Endothelial cell of hepatic sinusoid (primary cell): Measurements from ENCODE around the gene SLC49A3.
"Not testable (repeated sequence)": the region's sequence is repeated elsewhere in the genome, so short reads cannot be mapped to it uniquely, and the experiment has no call there.

ENCODE experiments used
- in situ Hi-C: cut with HindIII; loops from 2 replicates; pipeline ENCODE4 v1.10.0; 2017; ENCODE audit warnings: low sequenced_read_pairs

Gene SLC49A3

GRCh38 chr4:722169-722725, 33.3 kb upstream of the SLC49A3 start:
- in situ Hi-C loops: no loop called here

- in situ Hi-C loops: no loop called here
These were observed 32.6 kb upstream of the SLC49A3 start for GRCh38 chr4:721261-722168.

GRCh38 chr4:720111-720860, 31.3 kb upstream of the SLC49A3 start:
- in situ Hi-C loops: no loop called here

DNA sequence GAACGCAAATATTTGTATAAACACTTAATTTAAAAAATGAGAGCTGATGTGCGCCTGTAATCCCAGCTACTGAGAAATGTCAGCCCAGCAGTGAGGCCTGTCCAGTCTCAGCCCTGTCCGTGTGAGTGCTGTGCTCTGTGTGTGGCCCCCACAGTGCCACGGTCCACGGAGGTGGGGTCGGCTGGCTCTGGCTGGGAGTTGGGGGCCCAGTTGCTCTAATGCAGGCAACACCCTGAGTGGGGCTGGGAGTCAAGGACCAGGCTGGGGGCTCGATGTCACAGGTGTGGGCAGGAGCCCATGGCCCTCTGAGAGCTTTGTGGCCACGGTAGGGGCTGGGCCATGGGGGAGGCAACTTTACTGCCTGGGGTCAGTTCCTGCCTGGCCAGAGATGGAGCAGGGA, 29.5 kb upstream of the SLC49A3 start:
- in situ Hi-C loops: no loop called here

DNA sequence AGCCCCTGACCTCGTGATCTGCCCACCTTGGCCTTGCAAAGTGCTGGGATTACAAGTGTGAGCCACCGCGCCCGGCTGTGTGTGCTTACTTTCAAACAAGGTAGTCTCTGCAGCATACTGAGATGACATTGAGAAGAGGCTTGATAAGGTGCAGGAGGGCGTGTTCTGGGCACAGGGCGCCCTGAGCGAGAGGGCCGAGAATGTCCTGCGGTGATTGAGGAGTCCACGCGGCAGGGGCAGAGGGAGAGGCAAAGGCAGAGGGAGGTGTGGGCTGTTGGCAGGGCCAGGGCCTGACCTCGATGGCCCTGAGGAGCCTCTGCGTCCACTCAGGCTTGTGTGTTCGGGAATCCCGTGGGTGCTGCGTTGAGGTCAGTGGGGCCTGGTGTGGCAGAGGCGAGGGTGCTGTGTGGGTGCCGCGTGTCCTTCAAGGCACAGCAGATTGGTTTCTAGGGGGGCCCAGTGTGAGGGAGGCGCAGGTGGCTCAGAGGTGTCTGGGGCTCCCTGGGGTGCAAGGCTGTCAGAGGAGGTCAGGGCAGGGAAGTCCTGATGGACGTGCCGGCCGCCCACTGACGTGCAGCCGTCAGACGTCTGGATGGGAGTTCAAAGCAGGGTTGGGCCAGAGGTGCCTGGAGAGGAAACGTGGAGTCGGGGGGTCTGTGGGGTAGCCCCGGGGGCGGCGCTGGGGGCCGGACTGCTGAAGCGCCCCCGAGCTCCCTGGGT, 28.8 kb upstream of the SLC49A3 start:
- in situ Hi-C loops: no loop called here

- in situ Hi-C loops: no loop called here
These were observed 25.1 kb upstream of the SLC49A3 start for GRCh38 chr4:714087-714486.

DNA sequence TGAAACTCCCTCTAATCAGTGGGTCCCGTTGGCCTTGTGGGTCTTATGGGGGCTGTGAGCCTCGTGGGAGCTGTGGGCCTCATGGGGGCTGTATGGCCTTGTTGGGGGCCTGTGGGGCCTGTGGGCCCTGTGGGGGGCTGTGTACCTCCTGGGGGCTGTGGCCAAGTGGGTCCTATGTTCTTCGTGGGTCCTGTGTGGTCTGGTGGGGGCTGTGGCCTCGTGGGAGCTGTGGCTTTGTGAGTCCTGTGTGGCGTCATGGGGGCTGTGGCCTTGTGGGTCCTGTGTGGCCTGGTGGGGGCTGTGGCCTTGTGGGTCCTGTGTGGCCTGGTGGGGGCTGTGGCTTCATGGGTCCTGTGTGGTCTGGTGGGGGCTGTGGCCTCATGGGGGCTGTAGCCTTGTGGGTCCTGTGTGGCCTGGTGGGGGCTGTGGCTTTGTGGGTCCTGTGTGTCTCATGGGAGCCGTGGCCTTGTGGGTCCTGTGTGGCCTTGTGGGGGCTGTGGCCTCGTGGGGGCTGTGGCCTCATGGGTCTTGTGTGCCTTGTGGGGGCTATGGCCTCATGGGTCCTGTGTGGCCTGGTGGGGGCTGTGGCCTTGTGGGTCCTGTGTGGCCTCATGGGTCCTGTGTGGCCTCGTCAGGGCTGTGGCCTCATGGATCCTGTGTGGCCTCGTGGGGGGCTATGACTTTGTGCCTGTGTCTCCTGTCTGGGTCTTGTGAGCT, 24.1 kb upstream of the SLC49A3 start:
- in situ Hi-C loops: no loop called here

DNA sequence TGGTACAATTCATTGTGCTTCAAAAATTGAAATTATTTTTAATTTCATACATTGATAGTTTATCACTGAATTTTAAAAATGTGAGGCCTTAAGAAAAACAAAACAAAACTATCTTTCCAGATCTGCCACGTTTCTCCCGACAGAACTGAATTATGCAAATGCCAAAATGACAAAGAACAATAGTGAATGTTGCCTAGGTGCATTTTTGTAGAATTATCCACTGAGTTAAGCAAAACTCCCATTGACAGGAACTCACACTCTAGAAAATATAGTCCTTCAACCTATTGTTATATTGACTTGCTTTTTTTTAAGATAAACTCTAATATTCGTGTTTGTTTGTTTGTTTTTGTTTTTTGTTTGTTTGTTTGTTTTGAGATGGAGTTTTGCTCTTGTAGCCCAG, 23.1 kb upstream of the SLC49A3 start:
- in situ Hi-C loops: no loop called here

DNA sequence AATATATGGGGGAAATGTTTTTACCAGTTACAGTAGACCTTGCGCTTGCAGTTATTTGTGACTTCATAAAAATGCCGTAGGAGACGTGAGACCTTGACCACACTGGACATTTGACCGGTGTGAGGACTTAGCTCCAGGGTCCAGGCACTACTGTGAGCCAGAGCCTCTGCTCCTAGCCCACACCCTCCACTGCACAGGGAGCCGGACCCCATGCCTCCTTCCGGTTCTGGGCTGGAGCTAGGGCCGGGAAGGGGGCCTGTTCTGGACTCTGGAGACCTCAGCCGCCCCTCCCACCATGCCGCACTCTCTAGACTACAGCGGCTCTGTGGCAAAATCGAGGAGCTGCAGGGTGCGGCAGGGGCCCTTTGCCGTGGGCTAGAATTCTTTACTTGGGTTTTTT, 22.0 kb upstream of the SLC49A3 start:
- in situ Hi-C loops: no loop called here

DNA sequence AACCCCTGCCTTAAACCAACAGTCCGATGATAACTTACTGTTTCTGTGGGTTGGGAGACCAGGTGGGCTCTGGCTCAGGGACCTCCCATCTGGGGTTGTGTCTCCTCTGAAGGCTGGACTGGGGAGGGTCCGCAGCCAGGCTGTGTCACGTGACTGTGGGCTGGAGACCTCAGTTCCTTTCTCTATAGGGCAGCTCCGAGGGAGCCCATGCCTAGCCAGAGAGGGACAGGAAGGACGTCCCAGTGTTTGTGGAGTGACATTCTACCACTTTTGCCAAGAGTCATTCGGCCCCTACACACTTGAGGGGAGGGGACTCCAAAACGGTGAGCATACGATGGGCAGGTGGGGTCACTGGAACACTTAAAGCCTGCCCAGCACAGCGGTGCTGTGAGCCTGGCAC, 21.2 kb upstream of the SLC49A3 start:
- in situ Hi-C loops: no loop called here

DNA sequence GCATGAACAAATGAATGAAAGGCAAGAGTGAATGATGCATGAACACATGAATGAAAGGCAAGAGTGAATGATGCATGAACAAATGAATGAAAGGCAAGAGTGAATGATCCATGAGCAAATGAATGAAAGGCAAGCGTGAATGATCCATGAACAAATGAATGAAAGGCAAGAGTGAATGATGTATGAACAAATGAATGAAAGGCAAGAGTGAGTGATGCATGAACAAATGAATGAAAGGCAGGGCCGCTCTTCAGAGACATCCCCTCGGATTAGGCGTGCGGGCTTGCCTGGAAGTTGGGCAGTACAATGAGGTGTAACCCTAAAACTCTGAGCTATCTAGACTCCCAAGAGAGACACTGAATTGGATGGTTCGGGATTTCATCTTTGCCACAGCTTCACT, 20.4 kb upstream of the SLC49A3 start:
- in situ Hi-C loops: no loop called here

- in situ Hi-C loops: no loop called here
These were observed 19.6 kb upstream of the SLC49A3 start for GRCh38 chr4:708631-708933.

- in situ Hi-C loops: no loop called here
These were observed 19.1 kb upstream of the SLC49A3 start for GRCh38 chr4:707929-708630.

- in situ Hi-C loops: no loop called here
These were observed 18.1 kb upstream of the SLC49A3 start for GRCh38 chr4:706834-707598.

DNA sequence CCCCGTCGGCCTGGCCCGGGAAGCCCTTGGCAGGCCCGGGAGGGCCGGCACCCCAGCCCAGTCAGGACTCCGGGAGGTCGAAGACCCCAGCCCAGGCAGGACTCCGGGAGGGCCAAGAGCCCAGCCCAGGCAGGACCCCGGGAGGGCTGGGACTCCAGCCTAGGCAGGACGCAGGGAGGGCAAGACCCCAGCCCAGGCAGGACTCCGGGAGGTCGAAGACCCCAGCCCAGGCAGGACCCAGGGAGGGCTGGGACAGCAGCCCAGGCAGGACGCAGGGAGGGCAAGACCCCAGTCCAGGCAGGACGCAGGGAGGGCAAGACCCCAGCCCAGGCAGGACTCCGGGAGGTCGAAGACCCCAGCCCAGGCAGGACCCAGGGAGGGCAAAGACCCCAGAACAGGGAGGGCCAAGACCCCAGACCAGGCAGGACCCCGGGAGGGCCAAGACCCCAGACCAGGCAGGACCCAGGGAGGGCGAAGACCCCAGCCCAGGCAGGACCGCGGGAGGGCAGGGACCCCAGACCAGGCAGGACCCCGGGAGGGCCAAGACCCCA, 17.2 kb upstream of the SLC49A3 start:
- in situ Hi-C loops: not testable (repeated sequence)

DNA sequence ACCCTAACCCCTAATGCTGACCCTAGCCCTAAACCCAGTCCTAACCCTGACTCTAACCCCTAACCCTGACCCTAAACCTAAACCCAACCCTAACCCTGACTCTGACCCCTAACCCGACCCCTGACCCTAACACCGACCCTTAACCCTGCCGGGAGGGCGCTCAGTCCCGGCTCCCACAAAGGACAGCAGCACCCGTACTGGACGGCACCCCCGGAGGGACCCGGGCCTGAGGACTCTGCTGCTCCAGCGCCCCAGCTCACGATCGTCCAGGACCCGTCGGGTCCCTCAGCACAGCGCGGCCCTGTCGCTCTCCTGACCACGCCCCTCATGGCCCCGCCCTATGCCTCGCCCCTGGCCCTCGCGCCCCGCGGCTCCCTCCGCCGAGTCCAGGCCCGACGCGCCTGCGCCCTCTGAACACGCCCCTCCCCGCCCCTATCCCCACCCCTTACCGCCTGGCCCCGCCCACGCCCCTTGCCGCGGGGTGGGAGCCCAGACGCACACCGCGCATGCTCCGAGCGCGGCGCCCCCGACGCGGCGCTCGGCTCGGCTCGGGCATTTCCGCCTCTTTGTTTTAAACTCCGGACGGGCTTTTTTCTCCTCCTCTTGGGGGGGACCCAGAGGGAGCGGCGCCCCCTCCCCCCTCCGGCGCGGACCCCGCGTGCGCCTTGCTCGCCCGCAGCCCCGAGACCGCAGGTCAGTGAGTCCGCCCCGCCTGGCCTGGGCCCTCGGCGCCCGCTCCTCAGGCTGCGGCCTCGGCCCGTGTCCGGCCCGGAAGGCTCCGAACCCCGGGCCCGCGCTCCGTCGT, 16.5 kb upstream of the SLC49A3 start, which contains the start of gene PCGF3:
PCGF3 (plus strand) TSS at position 555 of the 805 bp plus-strand sequence. CDS start 27,849 bp downstream, outside the sequence.
- in situ Hi-C loops: no loop called here

DNA sequence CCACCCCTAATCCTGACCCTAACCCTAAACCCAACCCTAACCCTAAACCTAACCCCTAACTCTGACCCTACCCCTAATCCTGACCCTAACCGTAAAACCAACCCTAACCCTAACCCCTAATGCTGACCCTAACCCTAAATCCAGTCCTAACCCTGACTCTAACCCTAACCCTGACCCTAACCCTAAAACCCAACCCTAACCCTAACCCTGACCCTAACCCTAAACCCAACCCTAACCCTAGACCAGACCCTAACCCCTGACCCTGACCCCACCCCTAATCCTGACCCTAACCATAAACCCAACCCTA, 16.0 kb upstream of the SLC49A3 start:
- in situ Hi-C loops: no loop called here

DNA sequence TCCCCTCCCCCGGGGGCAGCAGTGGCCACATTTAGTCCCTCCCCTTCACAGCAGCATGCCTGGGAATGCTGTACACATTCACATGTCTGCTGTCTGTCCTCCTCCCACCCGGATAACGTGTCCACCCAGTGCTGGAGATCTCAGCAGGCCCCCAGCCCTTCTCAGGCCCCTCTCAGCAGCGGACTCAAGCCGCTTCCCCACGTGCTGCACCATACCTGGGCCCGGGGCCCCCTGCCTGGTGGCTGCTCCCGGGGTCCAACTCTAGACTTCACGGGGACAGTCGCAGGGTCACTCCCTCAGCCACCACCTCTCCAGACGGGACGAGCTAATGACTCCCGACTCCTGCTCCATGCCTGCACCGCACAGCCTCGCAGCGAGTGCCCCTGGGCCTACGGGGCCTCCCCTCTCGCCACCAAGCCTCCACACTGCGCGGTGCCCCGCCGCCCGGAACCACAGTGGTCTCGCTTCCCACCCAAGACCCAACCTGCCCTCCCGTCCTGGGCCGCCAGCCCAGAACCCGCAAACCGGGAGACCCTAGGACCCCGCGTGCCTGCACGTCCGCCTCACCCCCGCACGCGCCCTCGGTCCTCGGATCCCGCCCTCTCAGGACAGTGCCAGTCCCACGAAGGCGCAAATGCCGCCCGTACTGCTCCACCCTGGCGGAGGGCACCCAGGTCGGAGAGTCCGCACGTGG, 15.4 kb upstream of the SLC49A3 start:
- in situ Hi-C loops: no loop called here
